Astrocyte of the spinal cord (primary cell): Measurements from ENCODE around the gene NUTM2F.
"Not testable (repeated sequence)": the region's sequence is repeated elsewhere in the genome, so short reads cannot be mapped to it uniquely, and the experiment has no call there.

Experiments used
- DNase-seq: peaks from one replicate; pipeline ENCODE4 v3.0.0; 2011; ENCODE audit warnings: low read depth, low spot score
- H3K4me3 ChIP-seq: 2 replicates; pipeline ENCODE4 v1.5.1; 2011; ENCODE audit warnings: low read depth, mild to moderate bottlenecking, low read length, moderate library complexity
- in situ Hi-C: cut with HindIII; loops from 2 replicates; pipeline ENCODE4 v1.10.0; 2017; ENCODE audit warnings: low sequenced_read_pairs

NUTM2F gene

GRCh38 chr9:94328544-94328943 is at the start of gene NUTM2F:
Gene NUTM2F, minus strand, starts transcription at chr9:94328644. Its CDS starts 21 bp downstream, at chr9:94328623.
- H3K4me3 ChIP-seq, in situ Hi-C loops, DNase-seq: not testable (repeated sequence)

GRCh38 chr9:94375197-94375596 is 46.8 kb upstream of the NUTM2F start:
- in situ Hi-C loops = not testable (repeated sequence)
- peak; percentile 0 for DNase-seq
- H3K4me3 ChIP-seq = peak overlapping the region; percentile 44

- in situ Hi-C loops = not testable (repeated sequence)
- peak; percentile 90 for DNase-seq
- peak overlapping the region; percentile 45 for H3K4me3 ChIP-seq
Observed at GRCh38 chr9:94374176-94375056, 46.0 kb upstream of the NUTM2F start.

- in situ Hi-C loops, DNase-seq: not testable (repeated sequence)
- H3K4me3 ChIP-seq = peak overlapping the region; percentile 39
Observed at GRCh38 chr9:94373779-94374175, 45.3 kb upstream of the NUTM2F start.

- in situ Hi-C loops, DNase-seq, H3K4me3 ChIP-seq: not testable (repeated sequence)
Observed at GRCh38 chr9:94370266-94370665, 41.8 kb upstream of the NUTM2F start.

- H3K4me3 ChIP-seq, in situ Hi-C loops, DNase-seq: not testable (repeated sequence)
Observed at GRCh38 chr9:94364093-94364614, 35.7 kb upstream of the NUTM2F start.

- H3K4me3 ChIP-seq, in situ Hi-C loops, DNase-seq: not testable (repeated sequence)
Observed at GRCh38 chr9:94357158-94357557, 28.7 kb upstream of the NUTM2F start.

GRCh38 chr9:94351901-94352723 is 23.7 kb upstream of the NUTM2F start:
- in situ Hi-C loops, DNase-seq: not testable (repeated sequence)

GRCh38 chr9:94348754-94349153 is 20.3 kb upstream of the NUTM2F start:
- DNase-seq, in situ Hi-C loops, H3K4me3 ChIP-seq: not testable (repeated sequence)

More at GRCh38 chr9:94351901-94352723, 23.7 kb upstream of the NUTM2F start:
- H3K4me3 ChIP-seq = not testable (repeated sequence)

- DNase-seq, H3K4me3 ChIP-seq, in situ Hi-C loops: not testable (repeated sequence)
Observed at GRCh38 chr9:94347451-94347850, 19.0 kb upstream of the NUTM2F start.

GRCh38 chr9:94341703-94342102 is 13.3 kb upstream of the NUTM2F start:
- in situ Hi-C loops = not testable (repeated sequence)

GRCh38 chr9:94340750-94341149 is 12.3 kb upstream of the NUTM2F start:
- H3K4me3 ChIP-seq, in situ Hi-C loops, DNase-seq: not testable (repeated sequence)

More at GRCh38 chr9:94341703-94342102, 13.3 kb upstream of the NUTM2F start:
- not testable (repeated sequence) for DNase-seq, H3K4me3 ChIP-seq

- H3K4me3 ChIP-seq, in situ Hi-C loops, DNase-seq: not testable (repeated sequence)
Observed at GRCh38 chr9:94339657-94340056, 11.2 kb upstream of the NUTM2F start.

- DNase-seq, in situ Hi-C loops, H3K4me3 ChIP-seq: not testable (repeated sequence)
Observed at GRCh38 chr9:94338723-94339122, 10.3 kb upstream of the NUTM2F start.

GRCh38 chr9:94336445-94336844 is 8.0 kb upstream of the NUTM2F start:
- in situ Hi-C loops, DNase-seq: not testable (repeated sequence)

GRCh38 chr9:94325583-94325982 is 2.9 kb downstream of the NUTM2F start:
- in situ Hi-C loops, H3K4me3 ChIP-seq, DNase-seq: not testable (repeated sequence)

More at GRCh38 chr9:94336445-94336844, 8.0 kb upstream of the NUTM2F start:
- not testable (repeated sequence) for H3K4me3 ChIP-seq

- in situ Hi-C loops, DNase-seq, H3K4me3 ChIP-seq: not testable (repeated sequence)
Observed at GRCh38 chr9:94323153-94323798, 5.2 kb downstream of the NUTM2F start.
